MM.1S (cell line): ENCODE data around the gene COA8.

Experiments used
- EZH2 ChIP-seq: fragments of 300-600 bp; sonication (generic); optimal IDR thresholded peaks from 2 replicates; pipeline ENCODE3; 2017; ENCODE audit warnings: low read depth, mild to moderate bottlenecking, antibody characterized with exemption, low read length, mixed read lengths
- EZH2phosphoT487 ChIP-seq: fragments of 300-600 bp; sonication (generic); IDR thresholded peaks from 2 replicates; pipeline ENCODE4 v1.6.1; 2018; ENCODE audit warnings: antibody characterized with exemption, low read length
- TF ChIP-seq, protein P1 (sequence below): fragments of 300-600 bp; sonication (generic); IDR thresholded peaks from 2 replicates; pipeline ENCODE4 v1.5.1; 2016; ENCODE audit warnings: antibody characterized with exemption, low read length, mixed read lengths

DNA sequence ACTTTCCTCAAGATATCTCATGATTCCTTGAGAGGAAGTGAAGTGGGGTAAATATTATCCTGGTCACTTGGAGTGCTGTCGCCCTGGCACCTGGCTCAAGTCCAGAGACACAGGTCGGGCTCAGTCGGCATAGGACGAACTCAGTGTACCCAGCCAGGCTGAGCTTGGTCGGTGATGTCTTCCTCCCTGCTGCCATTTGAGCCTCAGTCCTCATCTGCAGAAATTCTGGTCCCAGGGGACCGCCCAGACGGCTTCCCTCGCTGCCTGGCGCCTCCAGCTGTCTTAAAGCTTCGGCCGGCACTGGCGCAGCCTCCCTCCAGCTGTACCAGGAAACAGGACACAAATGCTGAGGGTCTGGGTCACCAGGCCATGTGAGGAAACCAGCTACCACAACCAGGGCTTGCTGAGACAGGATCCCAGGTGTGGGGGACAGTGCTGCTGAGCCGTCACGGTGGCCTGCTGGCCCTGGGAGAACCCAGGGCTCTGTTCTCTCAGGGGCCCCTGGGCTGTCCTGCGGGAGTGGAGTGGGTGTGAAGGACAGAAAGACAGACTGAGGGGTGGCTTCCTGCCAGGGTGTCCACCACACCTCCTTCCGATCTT is 61.2 kb downstream of the COA8 start:
- TF ChIP-seq EZH2phosphoT487 = no peak
- TF ChIP-seq, protein P1, sequence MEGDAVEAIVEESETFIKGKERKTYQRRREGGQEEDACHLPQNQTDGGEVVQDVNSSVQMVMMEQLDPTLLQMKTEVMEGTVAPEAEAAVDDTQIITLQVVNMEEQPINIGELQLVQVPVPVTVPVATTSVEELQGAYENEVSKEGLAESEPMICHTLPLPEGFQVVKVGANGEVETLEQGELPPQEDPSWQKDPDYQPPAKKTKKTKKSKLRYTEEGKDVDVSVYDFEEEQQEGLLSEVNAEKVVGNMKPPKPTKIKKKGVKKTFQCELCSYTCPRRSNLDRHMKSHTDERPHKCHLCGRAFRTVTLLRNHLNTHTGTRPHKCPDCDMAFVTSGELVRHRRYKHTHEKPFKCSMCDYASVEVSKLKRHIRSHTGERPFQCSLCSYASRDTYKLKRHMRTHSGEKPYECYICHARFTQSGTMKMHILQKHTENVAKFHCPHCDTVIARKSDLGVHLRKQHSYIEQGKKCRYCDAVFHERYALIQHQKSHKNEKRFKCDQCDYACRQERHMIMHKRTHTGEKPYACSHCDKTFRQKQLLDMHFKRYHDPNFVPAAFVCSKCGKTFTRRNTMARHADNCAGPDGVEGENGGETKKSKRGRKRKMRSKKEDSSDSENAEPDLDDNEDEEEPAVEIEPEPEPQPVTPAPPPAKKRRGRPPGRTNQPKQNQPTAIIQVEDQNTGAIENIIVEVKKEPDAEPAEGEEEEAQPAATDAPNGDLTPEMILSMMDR = no peak
- no peak for TF ChIP-seq EZH2
